Gastroesophageal sphincter (tissue), 4 donors: ENCODE measurements around the gene SEC61G. TPM values are rescaled to one million over a fixed set of nuclear protein-coding genes. Genes with fewer than 3 reads are reported as not detected.

Experiments used
- ATAC-seq: fragments of 150-250 bp; one replicate; pipeline ENCODE4 v1.9.1; 2016; ENCODE audit warnings: mild to moderate bottlenecking, moderate library complexity
- H3K27ac ChIP-seq, 4 donors: fragments of 200-600 bp; sonication (generic) in 3 of 4; 1 replicate in 3 of 4; 2 replicates in 1 of 4; pipeline ENCODE4 v1.5.1; 2016 to 2019
- H3K27me3 ChIP-seq: fragments of 200-600 bp; sonication (generic); one replicate; pipeline ENCODE4 v1.5.1; 2019
- H3K36me3 ChIP-seq, 2 donors: fragments of 200-600 bp; sonication (generic); one replicate each; pipeline ENCODE4 v1.5.1; 2019; ENCODE audit warnings: control low read depth in 1 of 2
- H3K4me1 ChIP-seq, 3 donors: fragments of 200-600 bp; sonication (generic); 1 replicate in 2 of 3; 2 replicates in 1 of 3; pipeline ENCODE4 v1.5.1; 2016 to 2019; ENCODE audit warnings: control low read depth in 2 of 3
- H3K4me3 ChIP-seq, 2 donors: fragments of 200-600 bp; sonication (generic); one replicate each; pipeline ENCODE4 v1.5.1; 2019; ENCODE audit warnings: mild to moderate bottlenecking in 1 of 2, moderate library complexity in 1 of 2
- H3K9me3 ChIP-seq, 3 donors: fragments of 200-600 bp; sonication (generic); one replicate each; pipeline ENCODE4 v1.5.1; 2017 to 2019; ENCODE audit warnings: control low read depth in 2 of 3
- CTCF ChIP-seq, 4 experiments: fragments of 200-600 bp in 2 of 4; fragments of 450-650 bp in 2 of 4; sonication (generic) in 1 of 4; IDR thresholded peaks; one replicate each; pipeline ENCODE4 v1.5.1; 2017 to 2019; ENCODE audit warnings: antibody characterized with exemption in 4 of 4, mild to moderate bottlenecking in 2 of 4, moderate library complexity in 2 of 4
- EP300 ChIP-seq: sonication (generic); formaldehyde crosslinking; IDR thresholded peaks from one replicate; pipeline ENCODE4 v1.6.1; 2017; ENCODE audit warnings: antibody characterized with exemption, mild to moderate bottlenecking
- POLR2A ChIP-seq, 2 donors: fragments of 450-650 bp; IDR thresholded peaks; one replicate each; pipeline ENCODE4 v1.6.1; 2017; ENCODE audit warnings: antibody characterized with exemption in 2 of 2, mild to moderate bottlenecking in 2 of 2, moderate library complexity in 1 of 2
- POLR2AphosphoS5 ChIP-seq: sonication (generic); formaldehyde crosslinking; IDR thresholded peaks from one replicate; pipeline ENCODE4 v1.6.1; 2017; ENCODE audit warnings: antibody characterized with exemption
- WGBS, 2 donors: methylation state at CpG; one replicate each; pipeline ENCODE4 v1.1.5; 2018; ENCODE audit warnings: low coverage in 1 of 2; 5-methylcytosine and 5-hydroxymethylcytosine counted together
- total RNA-seq, 4 donors: library from RNA; depleted of rRNA; stranded (reverse); fragments of >200 nt; gene quantifications; one replicate each; pipeline ENCODE4 v1.1.0, GENCODE V29; 2016

SEC61G gene
- total RNA-seq, 4 donors from 2014 or later: 131 to 317 (median 291) TPM

DNA sequence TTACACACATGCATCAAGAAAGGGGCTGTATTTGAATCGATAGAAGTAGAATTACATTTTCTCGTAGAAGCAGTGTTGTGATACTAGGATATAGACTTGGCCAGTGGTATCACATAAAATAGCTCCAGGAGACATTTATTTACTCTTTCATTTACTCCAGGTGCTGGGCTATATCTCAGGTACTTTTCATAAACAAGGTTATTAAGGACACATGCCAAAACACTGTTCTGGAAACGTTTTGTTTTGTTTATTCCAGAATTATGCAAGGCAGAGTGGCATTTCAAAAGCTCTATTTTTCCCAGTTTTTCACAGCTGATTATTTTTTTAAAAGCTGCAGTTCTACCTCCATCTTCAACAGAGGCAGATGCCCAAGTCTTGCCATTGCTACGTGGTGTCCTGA is 37.8 kb upstream of the SEC61G start:
- 76 to 80% methylated on average over 4 of the region's 4 CpGs for WGBS, 2 donors
- H3K27me3 ChIP-seq: no peaks in the 10 kb centered on the region
- no peaks in the 10 kb centered on the region for H3K36me3 ChIP-seq
- TF ChIP-seq POLR2AphosphoS5 (no peak), POLR2A (IDR thresholded peaks at IDR 0.05) (no peak), EP300 (no peak), CTCF (IDR thresholded peaks at IDR 0.05) (no peak)
- H3K4me3 ChIP-seq: no peak overlapping the region
- H3K9me3 ChIP-seq: no peaks in the 10 kb centered on the region
- ATAC-seq: no peak
- H3K4me1 ChIP-seq: no peaks in the 10 kb centered on the region
- no peak overlapping the region for H3K27ac ChIP-seq

- 58 to 63% methylated on average over 6 of the region's 6 CpGs for WGBS, 2 donors
- Histone ChIP-seq H3K4me3 (no peak overlapping the region), H3K4me1 (no peaks in the 10 kb centered on the region), H3K9me3 (no peaks in the 10 kb centered on the region), H3K36me3 (no peaks in the 10 kb centered on the region), H3K27ac (no peak overlapping the region), H3K27me3 (no peaks in the 10 kb centered on the region)
- no peak for ATAC-seq
- TF ChIP-seq CTCF (IDR thresholded peaks at IDR 0.05) (no peak), EP300 (no peak), POLR2AphosphoS5 (no peak), POLR2A (IDR thresholded peaks at IDR 0.05) (no peak)
These were observed 37.1 kb upstream of the SEC61G start for GRCh38 chr7:54796150-54796549.

GRCh38 chr7:54792383-54792782 is 33.4 kb upstream of the SEC61G start:
- H3K4me1 ChIP-seq: peaks cover 0 to 10% (median 3%) of the 10 kb centered on the region in 3 donors
- no peak overlapping the region for H3K27ac ChIP-seq
- no peaks in the 10 kb centered on the region for H3K27me3 ChIP-seq
- WGBS, 2 donors: no CpG with 5 or more reads among the region's 11 CpGs
- H3K4me3 ChIP-seq: no peak overlapping the region
- H3K9me3 ChIP-seq: no peaks in the 10 kb centered on the region
- TF ChIP-seq POLR2A (IDR thresholded peaks at IDR 0.05) (no peak), EP300 (no peak), CTCF (IDR thresholded peaks at IDR 0.05) (no peak), POLR2AphosphoS5 (no peak)
- no peak for ATAC-seq
- no peaks in the 10 kb centered on the region for H3K36me3 ChIP-seq

GRCh38 chr7:54788664-54789063 is 29.7 kb upstream of the SEC61G start:
- no peak overlapping the region for H3K27ac ChIP-seq
- ATAC-seq: peak; percentile 83
- no peaks in the 10 kb centered on the region for H3K9me3 ChIP-seq
- no peaks in the 10 kb centered on the region for H3K36me3 ChIP-seq
- TF ChIP-seq CTCF (IDR thresholded peaks at IDR 0.05) (peak; percentile 47 to 81 (median 80)), POLR2A (IDR thresholded peaks at IDR 0.05) (no peak), POLR2AphosphoS5 (peak; percentile 6), EP300 (no peak)
- no peaks in the 10 kb centered on the region for H3K27me3 ChIP-seq
- H3K4me1 ChIP-seq: peaks cover 0 to 10% (median 3%) of the 10 kb centered on the region in 3 donors
- no peak overlapping the region for H3K4me3 ChIP-seq
- 6% methylated on average over 9 of the region's 9 CpGs for WGBS, 2 donors

DNA sequence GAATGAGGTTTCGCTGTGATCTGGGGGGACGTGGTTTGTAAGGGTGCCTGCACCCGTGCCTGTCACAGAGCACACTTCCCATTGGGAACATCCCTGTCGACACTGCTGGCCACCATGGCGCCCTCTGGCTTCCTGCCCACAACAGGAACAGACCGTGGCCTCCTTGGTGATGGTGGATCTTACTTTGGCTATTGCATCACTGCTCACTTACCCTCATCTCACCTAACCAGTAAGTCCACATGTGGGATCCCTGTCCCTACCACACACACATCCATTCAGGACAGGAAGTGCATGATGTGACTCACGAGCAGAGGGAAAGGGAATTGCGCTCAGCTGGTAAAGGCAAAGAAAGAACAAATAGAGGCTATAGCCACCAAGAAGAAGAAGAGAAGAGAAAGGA is 26.2 kb upstream of the SEC61G start:
- TF ChIP-seq CTCF (IDR thresholded peaks at IDR 0.05): no peak
- TF ChIP-seq POLR2A (IDR thresholded peaks at IDR 0.05): no peak
- no peak for TF ChIP-seq POLR2AphosphoS5
- TF ChIP-seq EP300: no peak
- Histone ChIP-seq H3K27ac (no peak overlapping the region), H3K27me3 (no peaks in the 10 kb centered on the region), H3K9me3 (no peaks in the 10 kb centered on the region), H3K4me1 (peaks cover 0 to 10% (median 3%) of the 10 kb centered on the region in 3 donors), H3K4me3 (no peak overlapping the region), H3K36me3 (no peaks in the 10 kb centered on the region)
- ATAC-seq: no peak
- 74 to 88% methylated on average over 6 to 8 of the region's 8 CpGs for WGBS, 2 donors
